ENCODE data around the gene COL5A3.

Gene COL5A3

DNA sequence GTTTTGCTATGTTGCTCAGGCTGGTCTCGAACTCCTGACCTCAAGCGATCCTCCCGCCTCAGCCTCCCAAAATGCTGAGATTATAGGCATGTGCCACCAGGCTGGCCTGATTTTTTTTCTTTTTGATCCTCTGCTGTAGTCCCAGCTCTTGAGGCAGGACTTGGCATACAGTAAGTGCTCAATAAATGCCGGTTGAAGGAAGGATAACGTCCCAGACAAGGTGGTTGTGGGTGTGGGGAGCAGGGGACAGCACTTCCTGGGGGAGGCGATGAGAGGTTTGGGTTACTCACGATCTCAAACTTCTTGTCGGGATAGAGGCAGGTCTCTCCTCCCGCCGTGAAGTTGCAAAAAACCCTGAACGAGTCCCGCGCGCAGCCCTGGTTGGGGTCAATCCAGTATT lies 44.3 kb downstream of the COL5A3 start:
- FAIRE-seq = no peak
- TF ChIP-seq, protein P1, sequence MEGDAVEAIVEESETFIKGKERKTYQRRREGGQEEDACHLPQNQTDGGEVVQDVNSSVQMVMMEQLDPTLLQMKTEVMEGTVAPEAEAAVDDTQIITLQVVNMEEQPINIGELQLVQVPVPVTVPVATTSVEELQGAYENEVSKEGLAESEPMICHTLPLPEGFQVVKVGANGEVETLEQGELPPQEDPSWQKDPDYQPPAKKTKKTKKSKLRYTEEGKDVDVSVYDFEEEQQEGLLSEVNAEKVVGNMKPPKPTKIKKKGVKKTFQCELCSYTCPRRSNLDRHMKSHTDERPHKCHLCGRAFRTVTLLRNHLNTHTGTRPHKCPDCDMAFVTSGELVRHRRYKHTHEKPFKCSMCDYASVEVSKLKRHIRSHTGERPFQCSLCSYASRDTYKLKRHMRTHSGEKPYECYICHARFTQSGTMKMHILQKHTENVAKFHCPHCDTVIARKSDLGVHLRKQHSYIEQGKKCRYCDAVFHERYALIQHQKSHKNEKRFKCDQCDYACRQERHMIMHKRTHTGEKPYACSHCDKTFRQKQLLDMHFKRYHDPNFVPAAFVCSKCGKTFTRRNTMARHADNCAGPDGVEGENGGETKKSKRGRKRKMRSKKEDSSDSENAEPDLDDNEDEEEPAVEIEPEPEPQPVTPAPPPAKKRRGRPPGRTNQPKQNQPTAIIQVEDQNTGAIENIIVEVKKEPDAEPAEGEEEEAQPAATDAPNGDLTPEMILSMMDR (IDR thresholded peaks at IDR 0.05; ENCODE audit: insufficient read depth, missing control alignments) = no peak
- DNase-seq (ENCODE audit: insufficient read length, low spot score) = no peak

DNA sequence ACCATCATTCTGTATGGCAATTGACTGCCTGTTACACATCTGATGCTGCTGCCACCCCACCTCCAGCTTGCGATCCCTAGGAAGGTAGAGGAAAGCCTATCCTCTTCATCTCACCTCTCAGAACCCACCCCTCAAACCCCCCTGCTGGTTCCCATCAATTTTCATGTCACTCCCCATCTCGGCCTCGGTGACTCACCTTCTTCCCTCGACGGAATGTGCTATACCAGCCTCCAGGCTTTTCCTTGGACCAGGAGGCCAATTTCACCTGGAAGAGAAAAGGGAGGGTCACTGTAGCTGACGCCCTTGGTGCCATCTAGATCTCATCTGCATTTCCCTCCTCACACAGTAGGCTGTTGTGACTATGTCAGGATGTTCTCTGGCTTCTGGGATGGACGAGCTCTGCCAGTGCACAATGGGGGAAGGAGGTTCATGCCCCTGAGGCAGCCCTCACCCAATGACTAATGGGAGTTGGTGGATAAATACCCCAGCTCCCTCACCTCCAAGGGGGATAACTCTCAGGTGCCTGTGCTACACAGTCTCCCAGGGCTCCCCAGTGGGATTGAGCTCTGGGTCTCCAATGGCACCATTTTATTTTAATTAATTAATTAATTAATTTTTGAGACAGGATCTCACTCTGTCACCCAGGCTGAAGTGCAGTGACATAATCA lies 47.5 kb downstream of the COL5A3 start:
- FAIRE-seq (no peak), DNase-seq (ENCODE audit: insufficient read length, low spot score) (no peak)
- TF ChIP-seq, protein P1 (IDR thresholded peaks at IDR 0.05; ENCODE audit: insufficient read depth, missing control alignments) = no peak

DNA sequence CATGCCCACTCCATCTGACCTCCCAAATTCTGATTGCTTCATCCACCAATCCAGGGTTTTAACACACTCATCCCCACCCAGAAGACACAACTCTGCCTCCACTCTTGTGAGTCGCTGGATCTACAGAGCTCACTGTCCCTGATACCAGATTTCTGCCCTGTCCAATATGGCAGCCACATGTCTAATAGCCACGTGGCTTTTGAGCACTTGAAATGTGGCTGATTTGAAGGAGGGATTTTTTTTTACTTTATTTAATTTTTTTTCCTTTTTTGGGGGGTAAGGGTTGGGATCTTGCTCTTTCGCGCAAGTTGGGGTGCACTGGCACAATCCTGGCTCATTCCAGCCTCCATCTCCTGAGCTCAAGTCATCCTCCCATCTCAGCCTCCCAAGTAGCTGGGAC lies 49.2 kb downstream of the COL5A3 start:
- DNase-seq (ENCODE audit: insufficient read length, low spot score) (no peak), FAIRE-seq (no peak)
- TF ChIP-seq, protein P1 (IDR thresholded peaks at IDR 0.05; ENCODE audit: insufficient read depth, missing control alignments) = no peak

DNA sequence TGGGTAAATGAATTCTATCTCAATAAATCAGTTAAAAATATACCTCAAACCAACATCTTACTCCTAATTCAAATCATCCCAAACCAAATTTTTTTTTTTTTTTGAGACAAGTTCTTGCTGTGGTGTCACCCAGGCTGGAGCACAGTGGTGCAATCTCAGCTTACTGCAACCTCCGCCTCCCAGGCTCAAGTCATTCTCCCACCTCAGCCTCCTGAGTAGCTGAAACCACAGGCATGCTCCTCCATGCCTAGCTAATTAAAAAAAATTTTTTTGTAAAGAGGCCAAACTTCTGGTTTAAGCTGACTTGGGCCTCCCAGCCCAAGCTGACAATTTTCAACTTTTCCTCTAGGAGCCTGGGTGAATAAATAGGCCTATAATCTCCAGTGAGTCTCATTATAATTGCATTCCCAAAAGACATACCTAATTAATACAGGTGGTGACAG lies 51.9 kb downstream of the COL5A3 start:
- no peak for FAIRE-seq
- DNase-seq (ENCODE audit: insufficient read length, low spot score) = no peak
- TF ChIP-seq, protein P1 (IDR thresholded peaks at IDR 0.05; ENCODE audit: insufficient read depth, missing control alignments) = no peak

DNA sequence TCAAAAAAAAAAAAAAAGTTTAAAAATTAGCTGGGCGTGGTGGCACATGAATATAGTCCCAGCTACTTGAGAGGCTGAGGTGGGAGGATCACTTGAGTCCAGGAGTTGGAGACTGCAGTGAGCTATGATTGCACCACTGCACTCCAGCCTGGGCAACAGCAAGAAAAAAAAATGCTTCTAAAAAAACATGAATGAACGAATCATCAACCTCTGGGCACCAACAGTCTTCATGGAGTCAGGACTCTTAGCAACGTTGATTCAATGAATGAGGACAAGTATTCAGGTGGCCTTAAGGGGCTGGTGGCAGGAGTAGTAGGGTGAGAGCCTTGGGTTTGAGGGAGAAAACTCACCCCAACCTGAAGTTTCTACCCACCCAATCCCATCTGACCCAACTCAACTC lies 53.3 kb downstream of the COL5A3 start:
- FAIRE-seq (no peak), DNase-seq (ENCODE audit: insufficient read length, low spot score) (no peak)
- TF ChIP-seq, protein P1 (IDR thresholded peaks at IDR 0.05; ENCODE audit: insufficient read depth, missing control alignments) = no peak

DNA sequence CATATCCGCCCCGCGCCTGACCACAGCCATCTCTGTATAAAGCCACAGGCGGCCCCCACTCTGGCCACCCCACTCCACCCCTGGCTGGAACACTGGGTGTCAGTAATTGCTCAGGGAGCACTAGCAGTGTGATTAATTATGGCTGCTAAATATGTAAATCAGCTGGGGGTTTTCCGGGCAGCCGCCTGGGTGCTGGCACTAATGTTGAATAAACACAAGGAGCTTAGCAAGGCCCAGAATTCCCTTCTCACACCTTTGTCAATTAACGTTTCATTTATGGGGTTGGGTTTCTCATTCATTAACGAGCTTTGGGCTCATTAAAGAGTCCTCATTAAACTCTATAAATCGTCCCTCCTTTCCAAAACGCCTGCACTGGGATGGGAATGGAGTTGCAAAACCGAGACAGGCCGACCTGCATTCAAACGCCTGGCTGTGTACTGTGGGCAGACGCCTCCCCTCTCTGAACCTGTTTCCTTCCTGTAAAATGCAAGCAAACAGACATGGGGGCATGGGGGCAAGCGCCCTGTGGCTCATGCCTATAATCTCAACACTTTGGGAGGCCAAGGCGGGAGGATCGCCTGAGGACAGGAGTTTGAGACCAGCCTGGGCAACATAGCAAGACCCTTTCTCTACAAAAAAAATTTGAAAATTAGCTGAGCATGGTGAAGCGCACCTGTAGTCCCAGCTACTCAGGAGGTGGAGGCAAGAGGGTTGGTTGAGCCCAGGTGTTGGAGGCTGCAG lies 56.3 kb downstream of the COL5A3 start:
- TF ChIP-seq, protein P1 (IDR thresholded peaks at IDR 0.05; ENCODE audit: insufficient read depth, missing control alignments) = no peak
- no peak for DNase-seq (ENCODE audit: insufficient read length, low spot score)
- no peak for FAIRE-seq

DNA sequence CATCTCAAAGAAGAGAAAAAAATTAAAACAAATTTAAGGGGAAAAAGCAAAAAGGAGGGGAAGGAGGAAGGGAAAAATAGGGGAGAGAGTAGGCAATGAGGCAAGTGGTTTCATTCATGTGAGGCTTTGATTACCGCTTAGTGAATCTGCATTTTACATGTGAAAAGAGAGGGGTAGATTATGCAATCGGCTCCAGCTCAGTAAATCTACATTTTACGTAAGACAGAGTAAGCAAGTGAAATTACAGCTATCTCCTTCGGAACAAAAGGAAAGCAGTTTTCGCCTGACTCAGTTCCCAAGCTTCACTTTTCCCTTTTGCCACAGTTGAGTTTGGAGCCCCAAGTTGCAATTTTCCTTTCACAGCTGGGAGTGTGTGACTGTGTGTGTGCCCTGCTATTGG lies 58.0 kb downstream of the COL5A3 start:
- no peak for FAIRE-seq
- TF ChIP-seq, protein P1 (IDR thresholded peaks at IDR 0.05; ENCODE audit: insufficient read depth, missing control alignments) = no peak
- DNase-seq (ENCODE audit: insufficient read length, low spot score) = no peak

All from D721Med (cell line).